DND-41 (cell line): ENCODE results near the gene ACSM5.
"Not testable (repeated sequence)": the region's sequence is repeated elsewhere in the genome, so short reads cannot be mapped to it uniquely, and the experiment has no call there.

Source experiments
- ATAC-seq: fragments of 200-7000 bp; cut with Tn5 transposase; 3 replicates; pipeline ENCODE4 v1.9.1; 2021; ENCODE audit warnings: low read depth; ENCODE audit not compliant: insufficient read depth
- DNase-seq: peaks from one replicate; pipeline ENCODE4 v3.0.0-alpha.2; 2020
- H2AFZ ChIP-seq: 2 replicates; pipeline ENCODE4 v1.6.0; 2012; ENCODE audit warnings: low read depth, low read length
- H3K27ac ChIP-seq: 2 replicates; pipeline ENCODE4 v1.5.1; 2012; ENCODE audit warnings: low read length, inconsistent platforms
- H3K27me3 ChIP-seq: fragments of 200-600 bp; sonication (generic); 2 replicates; pipeline ENCODE4 v1.6.0; 2012; ENCODE audit warnings: low read length, mild to moderate bottlenecking, inconsistent platforms; ENCODE audit not compliant: insufficient read depth, poor library complexity
- H3K36me3 ChIP-seq: 2 replicates; pipeline ENCODE4 v1.5.1; 2012; ENCODE audit warnings: low read length, inconsistent platforms; ENCODE audit not compliant: insufficient read depth
- H3K4me1 ChIP-seq: 2 replicates; pipeline ENCODE4 v1.5.1; 2012; ENCODE audit warnings: mild to moderate bottlenecking, low read length; ENCODE audit not compliant: insufficient read depth
- H3K4me2 ChIP-seq: 2 replicates; pipeline ENCODE4 v1.6.0; 2012; ENCODE audit warnings: mild to moderate bottlenecking, moderate library complexity, low read length, inconsistent platforms; ENCODE audit not compliant: insufficient read depth
- H3K4me3 ChIP-seq, 2 experiments: fragments of 200-600 bp in 1 of 2; shearing (Covaris generic) in 1 of 2; 2 replicates each; pipeline ENCODE4 v1.5.1; 2012 to 2016; ENCODE audit warnings: inconsistent platforms in 2 of 2, low read length in 2 of 2, mild to moderate bottlenecking in 2 of 2, low read depth in 1 of 2, moderate library complexity in 1 of 2
- H3K79me2 ChIP-seq: 2 replicates; pipeline ENCODE4 v1.6.0; 2012; ENCODE audit warnings: low read length, inconsistent platforms; ENCODE audit not compliant: insufficient read depth
- H3K9ac ChIP-seq: 2 replicates; pipeline ENCODE4 v1.6.0; 2012; ENCODE audit warnings: low read depth, mild to moderate bottlenecking, inconsistent platforms, low read length, moderate library complexity
- H3K9me3 ChIP-seq: 2 replicates; pipeline ENCODE4 v1.5.1; 2012; ENCODE audit warnings: low read length, moderate library complexity, mild to moderate bottlenecking, inconsistent platforms; ENCODE audit not compliant: insufficient read depth, severe bottlenecking
- H4K20me1 ChIP-seq: 2 replicates; pipeline ENCODE4 v1.6.0; 2012; ENCODE audit warnings: low read length; ENCODE audit not compliant: insufficient read depth
- EZH2 ChIP-seq: IDR thresholded peaks from 3 replicates; pipeline ENCODE4 v1.6.1; 2012; ENCODE audit warnings: borderline replicate concordance, low read depth, mild to moderate bottlenecking, moderate library complexity, low read length, inconsistent platforms; ENCODE audit not compliant: severe bottlenecking
- TF ChIP-seq, protein P1 (sequence below): IDR thresholded peaks from 2 replicates; pipeline ENCODE4 v1.5.1; 2012; ENCODE audit warnings: borderline replicate concordance, low read length, moderate library complexity, mild to moderate bottlenecking; ENCODE audit not compliant: poor library complexity, severe bottlenecking; ENCODE audit errors: extremely low read depth

ACSM5 gene

DNA sequence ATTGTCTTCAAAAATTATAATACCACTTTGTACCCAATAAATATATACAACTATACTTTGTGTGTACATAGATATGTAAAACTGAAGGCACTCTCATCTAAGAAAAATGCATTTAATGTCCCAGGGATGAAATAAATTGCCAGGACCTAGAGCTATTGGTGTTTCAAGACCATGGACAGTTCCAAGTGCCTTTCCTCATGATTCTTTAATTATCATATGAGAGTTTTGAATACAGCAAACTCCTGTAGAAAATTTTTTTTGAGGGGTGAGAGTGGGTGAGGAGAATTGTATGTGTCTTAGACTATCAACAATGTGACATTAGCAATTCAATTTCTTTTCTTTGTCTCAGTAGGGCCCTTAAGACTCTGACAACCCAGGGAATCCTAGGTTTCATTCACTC lies 59.6 kb downstream of the ACSM5 start:
- DNase-seq, ATAC-seq: not testable (repeated sequence)

DNA sequence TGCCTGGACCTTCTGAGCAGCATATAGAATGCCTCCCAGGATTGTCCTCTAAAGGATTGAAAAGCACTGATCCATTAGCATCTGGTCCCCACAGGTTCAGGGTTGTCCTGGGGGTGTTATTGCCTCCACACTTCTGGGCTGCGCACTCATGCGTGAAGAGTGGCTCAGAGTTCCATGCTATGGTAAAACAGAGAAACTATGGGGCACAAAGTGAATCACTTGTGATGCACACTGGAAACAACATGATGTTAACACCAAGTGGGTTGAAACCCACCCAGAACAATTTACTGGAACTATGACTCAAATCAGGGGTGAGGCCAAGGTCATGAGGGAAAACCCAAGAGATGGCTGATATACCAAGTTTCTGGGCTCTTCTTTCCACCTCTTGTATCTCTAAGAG lies 60.6 kb downstream of the ACSM5 start:
- H3K79me2 ChIP-seq, H3K4me3 ChIP-seq, H3K4me2 ChIP-seq, H3K9me3 ChIP-seq, H3K27ac ChIP-seq, H3K4me1 ChIP-seq, H2AFZ ChIP-seq, ATAC-seq, DNase-seq, H4K20me1 ChIP-seq, H3K27me3 ChIP-seq, H3K9ac ChIP-seq, H3K36me3 ChIP-seq: not testable (repeated sequence)

More for the DNA sequence above, 59.6 kb downstream of the ACSM5 start:
- not testable (repeated sequence) for H3K9me3 ChIP-seq, H3K4me2 ChIP-seq, H3K4me3 ChIP-seq, H3K36me3 ChIP-seq, H3K27me3 ChIP-seq, H2AFZ ChIP-seq, H3K4me1 ChIP-seq, H3K27ac ChIP-seq, H4K20me1 ChIP-seq, H3K9ac ChIP-seq, H3K79me2 ChIP-seq

DNA sequence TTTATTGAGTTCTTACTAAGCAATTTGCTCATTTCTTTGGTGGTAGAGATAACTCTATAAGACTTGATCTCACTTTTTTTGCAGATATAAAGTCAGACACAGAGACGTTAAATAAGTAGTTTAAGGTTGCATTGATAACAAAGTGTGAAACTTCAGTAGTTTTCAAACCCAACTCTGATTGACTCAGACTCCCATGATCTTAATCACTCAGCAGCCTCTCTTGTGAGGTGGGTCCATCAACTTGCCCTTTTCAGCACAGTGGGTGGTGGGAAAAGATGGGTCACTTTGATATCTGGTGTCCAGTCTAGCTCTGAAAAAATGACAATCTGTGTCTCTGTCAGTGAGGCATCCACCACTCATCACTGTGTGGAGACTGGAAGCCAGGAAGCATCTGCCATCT lies 61.4 kb downstream of the ACSM5 start:
- not testable (repeated sequence) for H4K20me1 ChIP-seq, H3K4me1 ChIP-seq, H3K4me3 ChIP-seq, H3K27me3 ChIP-seq, H3K4me2 ChIP-seq, H3K9me3 ChIP-seq, H3K27ac ChIP-seq, H2AFZ ChIP-seq, H3K36me3 ChIP-seq, H3K79me2 ChIP-seq, ATAC-seq, DNase-seq, H3K9ac ChIP-seq

DNA sequence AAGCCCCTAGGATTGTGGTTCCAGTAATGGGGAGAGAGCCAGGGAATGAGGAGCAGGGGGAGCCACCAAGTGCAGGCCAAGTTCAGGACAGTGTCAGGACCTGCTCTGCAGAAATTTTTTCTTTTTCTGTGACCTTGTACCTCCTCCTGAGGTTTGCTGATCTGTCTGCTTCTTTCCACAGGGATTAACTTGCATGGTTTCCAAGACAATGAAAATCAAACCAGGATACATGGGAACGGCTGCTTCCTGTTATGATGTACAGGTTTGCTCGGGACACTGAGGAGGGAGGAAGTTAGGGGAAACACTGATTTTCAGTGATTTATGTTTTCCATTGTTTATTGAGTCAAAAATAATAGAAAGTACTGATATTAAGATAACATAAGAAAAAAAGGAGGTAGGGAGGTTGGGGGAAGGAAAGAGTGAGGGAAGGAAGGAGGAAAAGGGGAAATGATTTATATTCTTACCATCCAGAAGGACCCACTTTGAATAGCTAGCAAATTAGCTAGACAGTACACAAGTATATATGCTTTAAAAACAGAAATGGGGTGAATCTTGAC lies 67.9 kb downstream of the ACSM5 start:
- H3K4me1 ChIP-seq, H3K4me3 ChIP-seq: not testable (repeated sequence)

DNA sequence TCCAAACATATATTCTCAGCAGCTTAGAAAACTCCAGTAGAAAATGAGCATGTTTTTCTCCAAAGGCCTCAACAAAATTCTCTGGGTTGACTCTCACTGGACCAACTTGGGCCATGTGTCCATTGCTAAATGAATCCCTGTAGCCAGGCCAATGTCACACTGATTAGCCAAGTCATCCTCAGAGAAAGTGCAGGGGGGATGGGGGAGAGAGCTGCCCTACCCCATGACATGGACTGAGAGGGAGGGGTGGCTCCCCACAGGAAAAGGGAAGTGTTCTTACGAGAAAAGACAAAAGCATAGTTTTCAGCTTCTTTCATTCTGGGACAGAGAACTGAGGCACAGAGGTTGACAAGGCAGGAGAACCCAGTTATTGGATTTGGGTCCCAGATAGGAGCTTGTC lies 74.7 kb downstream of the ACSM5 start:
- ATAC-seq, H3K4me3 ChIP-seq, H3K4me1 ChIP-seq, H3K27me3 ChIP-seq, H4K20me1 ChIP-seq, H3K79me2 ChIP-seq, H3K36me3 ChIP-seq, H2AFZ ChIP-seq, H3K4me2 ChIP-seq, H3K27ac ChIP-seq, H3K9ac ChIP-seq, H3K9me3 ChIP-seq, DNase-seq: not testable (repeated sequence)

More for the DNA sequence above, 67.9 kb downstream of the ACSM5 start:
- not testable (repeated sequence) for H3K9ac ChIP-seq, H3K9me3 ChIP-seq, H3K27ac ChIP-seq, H3K27me3 ChIP-seq, H3K36me3 ChIP-seq, H4K20me1 ChIP-seq, H2AFZ ChIP-seq, ATAC-seq, H3K79me2 ChIP-seq, H3K4me2 ChIP-seq, DNase-seq

DNA sequence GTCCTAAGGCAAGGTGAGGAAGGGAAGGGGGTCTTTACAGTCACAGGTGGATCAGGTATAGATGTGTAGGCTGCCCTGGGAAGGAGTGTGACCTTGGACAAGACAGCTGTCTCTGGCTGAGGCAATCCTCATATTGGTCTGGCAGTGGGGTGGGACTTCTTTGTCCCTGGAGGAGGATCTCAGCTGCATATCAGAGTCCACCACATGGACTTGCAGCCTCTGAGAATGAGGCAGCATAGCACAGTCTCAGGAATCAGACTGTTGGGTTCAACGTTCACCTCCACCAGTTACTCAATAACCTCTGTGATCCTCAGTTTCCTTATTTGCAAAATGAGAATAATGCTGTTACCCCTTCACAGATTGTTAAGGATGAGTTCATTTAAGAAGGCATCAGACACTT lies 75.4 kb downstream of the ACSM5 start:
- ATAC-seq (no peak), DNase-seq (no peak)
- H3K79me2 ChIP-seq: no peaks in the 10 kb centered on the region
- no peak for TF ChIP-seq EZH2
- TF ChIP-seq, protein P1, sequence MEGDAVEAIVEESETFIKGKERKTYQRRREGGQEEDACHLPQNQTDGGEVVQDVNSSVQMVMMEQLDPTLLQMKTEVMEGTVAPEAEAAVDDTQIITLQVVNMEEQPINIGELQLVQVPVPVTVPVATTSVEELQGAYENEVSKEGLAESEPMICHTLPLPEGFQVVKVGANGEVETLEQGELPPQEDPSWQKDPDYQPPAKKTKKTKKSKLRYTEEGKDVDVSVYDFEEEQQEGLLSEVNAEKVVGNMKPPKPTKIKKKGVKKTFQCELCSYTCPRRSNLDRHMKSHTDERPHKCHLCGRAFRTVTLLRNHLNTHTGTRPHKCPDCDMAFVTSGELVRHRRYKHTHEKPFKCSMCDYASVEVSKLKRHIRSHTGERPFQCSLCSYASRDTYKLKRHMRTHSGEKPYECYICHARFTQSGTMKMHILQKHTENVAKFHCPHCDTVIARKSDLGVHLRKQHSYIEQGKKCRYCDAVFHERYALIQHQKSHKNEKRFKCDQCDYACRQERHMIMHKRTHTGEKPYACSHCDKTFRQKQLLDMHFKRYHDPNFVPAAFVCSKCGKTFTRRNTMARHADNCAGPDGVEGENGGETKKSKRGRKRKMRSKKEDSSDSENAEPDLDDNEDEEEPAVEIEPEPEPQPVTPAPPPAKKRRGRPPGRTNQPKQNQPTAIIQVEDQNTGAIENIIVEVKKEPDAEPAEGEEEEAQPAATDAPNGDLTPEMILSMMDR: no peak
- H3K4me3 ChIP-seq: no peak overlapping the region
- no peaks in the 10 kb centered on the region for H3K27me3 ChIP-seq
- H3K9me3 ChIP-seq: no peaks in the 10 kb centered on the region
- H2AFZ ChIP-seq: no peak overlapping the region
- H3K4me2 ChIP-seq: no peak overlapping the region
- H4K20me1 ChIP-seq: no peaks in the 10 kb centered on the region
- H3K9ac ChIP-seq: no peak overlapping the region
- H3K36me3 ChIP-seq: no peaks in the 10 kb centered on the region
- H3K27ac ChIP-seq: no peak overlapping the region
- H3K4me1 ChIP-seq: no peaks in the 10 kb centered on the region
